Measurements from ENCODE around the gene NKD2. TPM values are rescaled to one million over a fixed set of nuclear protein-coding genes. Genes with fewer than 3 reads are reported as not detected.
"Not testable (repeated sequence)": the region's sequence is repeated elsewhere in the genome, so short reads cannot be mapped to it uniquely, and the experiment has no call there.

The NKD2 gene, protein sequence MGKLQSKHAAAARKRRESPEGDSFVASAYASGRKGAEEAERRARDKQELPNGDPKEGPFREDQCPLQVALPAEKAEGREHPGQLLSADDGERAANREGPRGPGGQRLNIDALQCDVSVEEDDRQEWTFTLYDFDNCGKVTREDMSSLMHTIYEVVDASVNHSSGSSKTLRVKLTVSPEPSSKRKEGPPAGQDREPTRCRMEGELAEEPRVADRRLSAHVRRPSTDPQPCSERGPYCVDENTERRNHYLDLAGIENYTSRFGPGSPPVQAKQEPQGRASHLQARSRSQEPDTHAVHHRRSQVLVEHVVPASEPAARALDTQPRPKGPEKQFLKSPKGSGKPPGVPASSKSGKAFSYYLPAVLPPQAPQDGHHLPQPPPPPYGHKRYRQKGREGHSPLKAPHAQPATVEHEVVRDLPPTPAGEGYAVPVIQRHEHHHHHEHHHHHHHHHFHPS
- total RNA-seq = 3.1 and 4.3 TPM in 2 replicates

- intact Hi-C loops (cut with micrococcal nuclease) = loop anchor here (1.0 to 5.0 kb wide), 3 partner anchors 44 to 132 kb away; no protein-coding TSS in a partner anchor
Observed at GRCh38 chr5:1008451-1009358, at the start of gene NKD2. TSS of gene NKD2 (plus strand) at chr5:1008802. CDS start at chr5:1009058, 256 bp downstream.

GRCh38 chr5:959581-960531, 48.7 kb upstream of the NKD2 start:
- intact Hi-C loops (cut with micrococcal nuclease) = loop anchor here (5.0 kb wide), 1 partner anchor 147 kb away; no protein-coding TSS in a partner anchor

GRCh38 chr5:960551-960950, 48.1 kb upstream of the NKD2 start:
- intact Hi-C loops (cut with micrococcal nuclease) = loop anchor here (5.0 kb wide), 1 partner anchor 147 kb away; no protein-coding TSS in a partner anchor

DNA sequence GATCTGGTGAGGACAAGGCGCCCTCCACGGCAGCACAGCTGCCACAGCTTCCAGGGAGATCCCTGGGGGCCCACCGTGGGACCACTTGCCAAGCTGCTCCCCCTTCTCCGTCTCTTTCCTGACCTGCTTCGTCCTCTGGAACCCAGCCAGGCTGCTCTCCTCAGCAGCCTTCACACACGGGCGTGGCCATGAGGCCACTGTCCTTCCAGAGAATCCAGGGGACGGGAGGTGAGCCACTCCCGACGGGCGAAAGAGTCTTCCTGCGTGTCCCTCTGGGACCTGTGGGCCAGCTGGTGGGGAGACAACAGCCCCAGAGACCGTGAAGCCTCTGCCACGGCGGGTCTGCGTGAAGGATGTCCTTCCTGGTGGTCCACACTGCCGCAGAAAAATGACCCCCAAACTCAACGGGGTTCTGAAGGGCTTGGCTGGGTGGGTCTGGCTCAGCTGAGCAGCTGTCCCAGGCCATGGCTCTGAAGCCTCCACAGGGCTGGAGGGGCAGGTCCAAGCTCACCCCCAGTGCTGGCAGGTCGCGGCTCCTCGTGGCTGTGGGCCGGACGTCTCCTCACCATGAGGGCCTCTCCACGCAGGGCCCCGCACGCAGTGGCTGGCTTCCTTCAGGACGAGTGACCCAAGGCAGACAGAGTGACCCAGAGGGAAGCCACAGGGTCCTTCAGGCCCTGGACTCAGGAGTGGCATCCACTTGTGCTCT, 47.4 kb upstream of the NKD2 start:
- intact Hi-C loops (cut with micrococcal nuclease) = loop anchor here (5.0 kb wide), 1 partner anchor 146 kb away; no protein-coding TSS in a partner anchor

- intact Hi-C loops (cut with micrococcal nuclease) = loop anchor here (5.0 kb wide), 1 partner anchor 146 kb away; no protein-coding TSS in a partner anchor
Observed at GRCh38 chr5:961711-962240, 46.8 kb upstream of the NKD2 start.

DNA sequence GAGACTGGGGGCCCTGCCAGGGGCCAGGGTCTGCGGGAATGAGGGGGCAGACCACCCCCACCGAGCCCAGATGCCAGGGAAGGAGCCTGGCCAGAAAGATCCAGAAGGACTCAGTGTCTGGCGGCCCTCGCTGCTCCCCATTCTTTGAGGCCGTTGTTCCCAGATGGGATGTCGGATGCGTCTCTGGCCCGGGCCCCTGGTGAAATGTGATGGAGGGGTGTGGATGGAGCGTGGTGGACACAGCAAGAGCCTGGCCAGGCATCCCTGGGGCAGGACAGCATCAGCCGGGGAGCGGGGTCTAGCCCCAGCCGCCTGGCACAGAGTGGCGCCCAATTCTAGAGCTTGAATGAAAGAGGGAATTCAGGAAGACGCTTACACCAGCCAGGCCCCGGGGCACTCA, 46.2 kb upstream of the NKD2 start:
- intact Hi-C loops (cut with micrococcal nuclease) = loop anchor here (5.0 kb wide), 1 partner anchor 145 kb away; no protein-coding TSS in a partner anchor

GRCh38 chr5:962801-963200, 45.8 kb upstream of the NKD2 start:
- intact Hi-C loops (cut with micrococcal nuclease) = loop anchor here (1.0 to 5.0 kb wide), 2 partner anchors 40 to 144 kb away; no protein-coding TSS in a partner anchor

DNA sequence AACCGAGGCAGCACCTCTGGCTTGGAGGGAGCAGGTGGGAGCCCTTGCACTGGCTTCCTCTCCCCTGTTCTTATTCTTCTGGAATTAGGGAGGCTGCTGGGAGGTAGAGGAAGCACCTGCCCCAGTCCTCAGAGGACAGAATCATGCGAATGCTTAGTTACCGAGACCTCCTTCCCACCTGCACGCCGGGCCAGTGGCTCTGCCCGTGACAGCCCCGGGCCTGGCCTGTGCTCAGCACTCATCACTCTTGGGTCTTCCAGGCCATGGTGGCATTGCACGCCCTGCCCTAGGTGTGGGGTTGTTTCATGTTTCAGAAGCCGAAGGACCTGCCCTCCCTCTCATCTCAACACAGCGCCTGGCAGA, 45.3 kb upstream of the NKD2 start:
- intact Hi-C loops (cut with micrococcal nuclease) = loop anchor here (1.0 to 5.0 kb wide), 2 partner anchors 40 to 144 kb away; no protein-coding TSS in a partner anchor

DNA sequence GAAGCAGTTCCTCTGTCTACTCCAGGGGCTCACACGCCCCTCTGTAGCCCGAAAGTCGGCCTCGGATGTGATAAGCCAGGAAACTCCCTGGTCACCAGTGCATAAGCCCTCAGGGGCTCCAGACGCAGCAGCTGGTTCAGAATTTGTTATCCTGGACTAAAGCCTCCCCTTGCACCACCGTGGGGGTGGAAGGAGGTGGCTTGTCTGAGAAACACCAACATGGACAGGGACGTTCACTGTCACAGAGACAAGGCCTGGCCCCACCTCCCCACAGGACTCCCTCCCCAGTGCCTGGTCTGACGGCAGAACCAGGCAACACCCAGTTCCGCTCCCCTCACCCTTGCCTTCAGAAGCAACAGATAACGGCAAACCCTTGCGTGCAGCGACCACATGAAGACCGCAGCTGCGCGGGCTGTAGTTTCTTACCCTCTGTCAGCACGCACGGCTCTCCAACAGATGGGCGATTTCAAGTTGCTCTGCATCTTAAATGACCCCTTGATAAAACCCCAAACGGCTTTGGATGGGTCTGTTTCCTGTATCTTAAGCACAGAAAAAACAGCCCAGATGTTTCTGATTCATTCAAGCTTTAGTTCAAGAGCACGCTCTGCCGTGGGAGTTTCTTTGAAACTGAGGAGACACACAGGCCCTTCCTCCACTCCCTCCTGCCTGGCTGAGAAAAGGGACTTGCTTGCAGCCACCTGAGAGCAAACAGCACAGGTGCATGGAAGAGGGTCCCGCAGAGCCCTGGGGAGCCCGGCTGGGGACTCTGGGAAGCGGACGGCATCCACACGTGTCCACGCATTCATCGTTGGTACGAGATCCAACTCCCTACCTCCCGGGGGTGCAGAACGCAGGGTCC, 44.7 kb upstream of the NKD2 start:
- intact Hi-C loops (cut with micrococcal nuclease) = loop anchor here (1.0 to 5.0 kb wide), 4 partner anchors 33 to 143 kb away; no protein-coding TSS in a partner anchor

DNA sequence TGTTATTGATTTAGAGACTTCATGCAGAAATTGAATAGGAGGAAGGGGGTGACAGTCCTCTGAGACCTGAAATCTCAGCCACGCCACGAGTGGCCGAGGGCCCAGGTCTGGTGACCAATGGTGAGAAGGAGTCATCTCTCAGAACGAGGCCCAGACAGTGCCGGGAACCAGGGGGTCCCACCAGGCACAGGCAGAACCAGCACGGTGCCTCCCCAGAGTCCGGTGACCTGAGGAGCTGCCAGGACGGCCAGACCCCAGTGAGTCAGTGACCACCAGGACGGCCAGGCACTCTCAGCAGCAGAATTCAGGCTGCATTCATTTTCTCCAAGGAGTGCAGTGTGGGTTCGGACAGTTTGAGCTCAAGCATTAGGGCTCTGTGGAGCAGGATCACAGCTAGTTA, 43.8 kb upstream of the NKD2 start:
- intact Hi-C loops (cut with micrococcal nuclease) = loop anchor here (1.0 to 5.0 kb wide), 3 partner anchors 32 to 142 kb away; no protein-coding TSS in a partner anchor

- intact Hi-C loops (cut with micrococcal nuclease) = no loop called here
Observed at GRCh38 chr5:965604-966344, 42.8 kb upstream of the NKD2 start.

DNA sequence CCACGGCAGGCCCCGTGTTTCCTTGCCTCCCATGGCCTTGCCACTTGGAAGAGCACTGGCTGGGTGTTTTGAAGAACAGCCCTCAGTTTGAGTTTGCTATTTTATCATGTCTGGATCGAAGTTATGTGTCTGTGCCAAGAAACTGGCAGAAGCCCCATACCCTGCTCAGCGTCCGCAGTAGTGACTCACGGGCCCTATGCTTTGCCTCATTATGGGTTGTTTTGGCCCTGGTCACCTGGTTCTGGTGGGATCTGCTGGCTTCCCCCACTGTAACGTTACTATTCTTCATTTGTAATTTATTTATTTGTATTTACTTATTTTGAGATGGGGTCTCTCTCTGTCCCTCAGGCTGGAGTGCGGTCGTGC, 42.3 kb upstream of the NKD2 start:
- intact Hi-C loops (cut with micrococcal nuclease) = no loop called here

DNA sequence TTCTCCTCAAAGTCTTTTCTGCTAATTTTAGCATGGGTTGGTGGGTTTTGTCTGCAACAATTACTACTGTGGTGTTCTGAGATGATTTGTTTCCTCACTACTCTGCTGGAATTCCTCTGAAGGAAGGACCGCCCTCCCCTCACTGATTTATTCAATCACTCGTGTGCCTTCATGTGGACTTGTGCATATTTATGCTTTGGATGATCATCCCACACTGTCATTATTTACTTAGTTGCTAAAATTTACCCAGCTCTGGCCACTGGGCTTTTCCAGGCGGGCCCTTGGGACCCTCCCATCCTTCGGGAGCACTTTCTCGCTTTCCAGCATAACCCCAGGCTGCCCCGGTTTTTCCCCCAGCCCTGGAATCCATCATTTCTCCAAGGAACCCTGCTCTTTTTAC, 41.7 kb upstream of the NKD2 start:
- intact Hi-C loops (cut with micrococcal nuclease) = no loop called here

- intact Hi-C loops (cut with micrococcal nuclease) = no loop called here
Observed at GRCh38 chr5:968881-969280, 39.7 kb upstream of the NKD2 start.

DNA sequence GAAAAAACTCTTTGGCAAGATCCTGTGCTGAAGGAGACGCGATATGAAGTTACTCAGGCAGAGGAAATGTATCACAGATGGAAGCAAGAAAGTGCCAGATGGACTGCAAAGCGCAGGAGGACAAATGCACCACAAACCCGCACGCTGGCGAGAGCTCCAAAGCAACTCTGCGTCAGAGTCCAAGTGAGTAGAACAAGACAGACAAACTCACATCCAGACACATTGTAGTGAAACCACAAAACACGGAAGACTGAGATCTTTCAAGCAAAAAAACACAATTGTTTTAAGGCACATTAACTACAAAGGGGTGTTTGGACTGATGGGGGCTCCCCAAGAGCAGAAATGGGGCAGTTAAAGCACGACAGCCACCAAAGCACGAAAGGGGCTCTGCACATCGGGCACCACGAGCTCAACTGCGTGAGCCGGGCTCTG, 39.2 kb upstream of the NKD2 start:
- intact Hi-C loops (cut with micrococcal nuclease) = no loop called here

- intact Hi-C loops (cut with micrococcal nuclease) = not testable (repeated sequence)
Observed at GRCh38 chr5:972575-972974, 36.0 kb upstream of the NKD2 start.

GRCh38 chr5:976849-977751, 31.5 kb upstream of the NKD2 start:
- intact Hi-C loops (cut with micrococcal nuclease) = no loop called here

All from T-helper 1 cell treated with Interleukin-12 subunit alpha and Interleukin-12 subunit beta and Interleukin-4 antibody, amounts not matched to agents 30 ng/mL and 1 ng/mL, for 36 hours (primary cell).